Gastrocnemius medialis (tissue), 4 donors: Measurements from ENCODE around the gene DNAH6.

ENCODE experiments used
- POLR2A ChIP-seq, 2 donors: fragments of 450-650 bp; IDR thresholded peaks; one replicate each; pipeline ENCODE4 v1.6.1; 2017; ENCODE audit warnings: antibody characterized with exemption in 2 of 2, mild to moderate bottlenecking in 2 of 2, moderate library complexity in 2 of 2
- TF ChIP-seq, protein P1 (sequence below), 5 experiments: fragments of 450-650 bp in 3 of 5; fragments of 200-600 bp in 2 of 5; sonication (generic) in 2 of 5; IDR thresholded peaks in 4 of 5; conservative IDR thresholded peaks in 1 of 5; 1 replicate in 4 of 5; 2 replicates in 1 of 5; pipeline ENCODE4 v1.5.1; 2016 to 2019; ENCODE audit warnings: antibody characterized with exemption in 5 of 5, mild to moderate bottlenecking in 3 of 5, moderate library complexity in 3 of 5

- no peak for TF ChIP-seq POLR2A (IDR thresholded peaks at IDR 0.05)
- TF ChIP-seq, protein P1, sequence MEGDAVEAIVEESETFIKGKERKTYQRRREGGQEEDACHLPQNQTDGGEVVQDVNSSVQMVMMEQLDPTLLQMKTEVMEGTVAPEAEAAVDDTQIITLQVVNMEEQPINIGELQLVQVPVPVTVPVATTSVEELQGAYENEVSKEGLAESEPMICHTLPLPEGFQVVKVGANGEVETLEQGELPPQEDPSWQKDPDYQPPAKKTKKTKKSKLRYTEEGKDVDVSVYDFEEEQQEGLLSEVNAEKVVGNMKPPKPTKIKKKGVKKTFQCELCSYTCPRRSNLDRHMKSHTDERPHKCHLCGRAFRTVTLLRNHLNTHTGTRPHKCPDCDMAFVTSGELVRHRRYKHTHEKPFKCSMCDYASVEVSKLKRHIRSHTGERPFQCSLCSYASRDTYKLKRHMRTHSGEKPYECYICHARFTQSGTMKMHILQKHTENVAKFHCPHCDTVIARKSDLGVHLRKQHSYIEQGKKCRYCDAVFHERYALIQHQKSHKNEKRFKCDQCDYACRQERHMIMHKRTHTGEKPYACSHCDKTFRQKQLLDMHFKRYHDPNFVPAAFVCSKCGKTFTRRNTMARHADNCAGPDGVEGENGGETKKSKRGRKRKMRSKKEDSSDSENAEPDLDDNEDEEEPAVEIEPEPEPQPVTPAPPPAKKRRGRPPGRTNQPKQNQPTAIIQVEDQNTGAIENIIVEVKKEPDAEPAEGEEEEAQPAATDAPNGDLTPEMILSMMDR (IDR thresholded peaks at IDR 0.05 in 4 of 5, conservative IDR thresholded peaks at IDR 0.05 in 1 of 5): no peak
These were observed 266.6 kb downstream of the DNAH6 start for GRCh38 chr2:84782717-84783442.
